Frontal cortex (tissue), 4 donors: ENCODE measurements around the gene SYNPO2. TPM values are rescaled to one million over a fixed set of nuclear protein-coding genes. Genes with fewer than 3 reads are reported as not detected.
"Not testable (repeated sequence)": the region's sequence is repeated elsewhere in the genome, so short reads cannot be mapped to it uniquely, and the experiment has no call there.

Source experiments
- DNase-seq, 2 donors: peaks; one replicate each; pipeline ENCODE4 v3.0.0; 2012; ENCODE audit warnings: low spot score in 2 of 2
- FAIRE-seq: peaks from 2 replicates; lab custom pipeline; 2012; peaks lifted over from hg19 to GRCh38; lab: Jason Lieb, UNC
- total RNA-seq: library from RNA; depleted of rRNA; stranded (reverse); fragments of >200 nt; gene quantifications from one replicate; pipeline ENCODE4 v1.2.3, GENCODE V29; 2014
- donor health status: control.
- donor health status: control.
- donor health status: control.

The SYNPO2 gene
- total RNA-seq, 1 donor from 2014 or later, result 1.6 TPM

DNA sequence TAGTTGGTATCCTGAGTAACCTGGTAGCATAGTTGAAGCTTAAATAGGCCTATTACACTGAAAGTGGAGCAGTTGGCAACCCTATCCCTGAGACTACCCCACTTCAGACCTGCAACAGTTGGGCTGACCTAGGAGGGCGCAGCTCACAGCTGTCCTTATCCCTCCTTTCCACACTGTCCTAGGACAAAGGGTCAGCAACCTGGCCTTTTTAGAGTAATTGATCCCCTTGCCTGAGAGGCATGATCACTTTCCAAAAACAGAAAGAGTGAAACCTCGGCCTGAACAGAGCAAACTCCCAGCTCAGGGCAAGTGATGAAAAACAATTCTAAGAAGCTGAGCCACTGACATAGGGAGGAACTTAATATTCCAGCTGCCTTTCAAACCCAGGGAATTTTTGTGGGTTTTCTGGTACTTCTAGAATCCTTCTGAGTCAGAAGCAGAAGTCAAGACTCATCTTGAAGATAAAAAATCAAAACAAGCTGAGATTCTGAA lies 152.1 kb downstream of the SYNPO2 start:
- FAIRE-seq (no peak), DNase-seq (no peak)

DNA sequence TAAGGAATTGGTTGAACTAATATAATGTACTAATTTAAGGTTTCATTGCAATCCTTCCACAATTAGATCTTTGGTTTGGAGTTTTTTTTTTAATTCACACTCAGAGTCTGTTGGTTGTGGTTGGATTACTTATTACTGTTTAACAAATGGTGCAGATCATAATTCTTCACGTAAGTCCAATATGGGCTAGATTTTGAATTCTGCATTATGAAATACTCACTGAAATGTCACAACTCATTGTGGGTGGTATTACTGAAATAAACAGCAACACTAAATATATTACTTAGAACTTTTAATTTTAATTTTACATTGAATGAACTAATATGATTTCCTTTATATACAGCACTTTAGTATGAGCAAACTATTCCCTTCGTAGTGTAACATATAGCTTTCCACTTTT lies 152.7 kb downstream of the SYNPO2 start:
- no peak for DNase-seq
- FAIRE-seq, result no peak

DNA sequence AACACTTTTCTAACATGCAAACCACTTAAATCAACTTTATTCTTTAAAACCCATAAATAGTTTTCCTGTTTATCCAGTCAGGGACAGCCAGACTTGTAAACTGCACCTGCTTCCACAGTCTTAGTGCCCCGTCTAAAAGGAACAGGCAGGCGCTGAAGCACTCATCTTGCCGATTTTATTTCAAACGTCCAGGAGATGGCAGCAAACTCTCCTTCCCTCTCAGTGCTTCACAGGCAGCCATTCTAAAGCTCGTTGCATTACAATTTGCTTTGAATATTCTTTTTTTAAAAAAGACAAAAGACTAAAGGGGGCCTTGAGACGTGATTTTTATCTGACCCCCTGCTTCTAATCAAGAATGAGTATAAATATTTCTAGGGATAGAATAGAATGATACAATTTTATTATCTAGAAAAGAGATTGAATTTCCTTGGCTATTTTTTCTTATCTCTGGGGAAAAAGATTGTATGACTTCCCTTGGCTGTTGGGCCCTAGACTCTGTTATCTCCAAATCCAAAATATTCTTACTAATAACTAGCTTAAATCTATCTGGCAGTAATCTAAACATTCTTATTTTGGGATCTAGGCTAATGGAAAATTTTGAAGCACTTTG lies 153.4 kb downstream of the SYNPO2 start:
- DNase-seq (peak; percentile 39 to 48), FAIRE-seq (no peak)

DNA sequence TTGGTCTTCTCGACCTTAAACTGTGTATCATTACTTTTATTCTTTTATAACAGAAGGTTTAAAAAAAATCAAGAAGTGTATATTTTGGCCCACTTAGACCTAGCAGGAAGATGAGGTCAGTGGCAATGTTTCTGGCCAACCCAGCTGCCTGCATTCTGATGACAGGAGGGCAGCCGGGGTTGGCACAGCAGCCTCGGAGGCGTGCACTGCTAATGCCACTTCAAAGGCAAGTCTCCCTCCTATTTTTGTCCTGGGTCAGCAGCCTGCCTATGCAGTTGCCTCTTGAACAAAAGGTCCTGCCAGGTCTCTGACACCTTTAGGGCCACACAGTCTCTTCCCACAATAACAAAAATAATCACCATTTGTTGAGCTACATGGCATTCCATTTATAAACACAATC lies 157.6 kb downstream of the SYNPO2 start:
- DNase-seq, result no peak

DNA sequence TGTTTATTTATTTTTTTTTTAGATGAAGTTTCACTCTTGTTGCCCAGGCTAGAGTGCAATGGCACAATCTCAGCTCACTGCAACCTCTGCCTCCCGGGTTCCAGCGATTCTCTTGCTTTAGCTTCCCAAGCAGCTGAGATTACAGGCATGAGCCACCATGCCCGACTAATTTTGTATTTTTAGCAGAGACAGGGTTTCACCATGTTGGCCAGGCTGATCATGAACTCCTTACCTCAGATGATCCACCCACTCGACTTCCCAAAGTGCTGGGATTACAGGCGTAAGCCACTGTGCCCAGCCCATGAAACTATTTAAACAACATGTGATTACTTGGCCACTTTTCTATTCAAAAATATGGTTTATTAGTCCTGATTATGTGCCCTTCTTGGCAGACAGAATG lies 158.4 kb downstream of the SYNPO2 start:
- DNase-seq, FAIRE-seq: not testable (repeated sequence)

More for the DNA sequence above, 157.6 kb downstream of the SYNPO2 start:
- FAIRE-seq, result no peak

DNA sequence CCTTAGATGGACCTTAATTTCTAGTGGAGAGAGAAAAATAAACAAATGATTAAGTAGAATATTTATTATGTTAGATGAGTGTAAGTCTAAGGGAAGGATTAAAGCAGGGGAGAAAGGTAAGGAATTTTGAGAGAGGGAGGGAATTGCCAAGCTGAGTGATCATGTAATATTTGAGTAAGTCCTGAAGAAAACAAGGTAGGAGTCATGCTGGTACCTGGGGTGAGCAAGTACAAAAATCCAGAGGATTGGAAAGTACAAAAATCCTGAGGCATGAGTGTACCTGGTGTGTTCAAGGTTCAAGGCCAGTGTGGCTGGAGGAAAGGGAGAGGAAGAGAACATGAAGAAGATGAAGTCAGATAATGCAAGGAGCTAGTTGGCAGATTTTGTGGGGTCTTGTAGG lies 159.8 kb downstream of the SYNPO2 start:
- FAIRE-seq, result no peak
- DNase-seq, result no peak

DNA sequence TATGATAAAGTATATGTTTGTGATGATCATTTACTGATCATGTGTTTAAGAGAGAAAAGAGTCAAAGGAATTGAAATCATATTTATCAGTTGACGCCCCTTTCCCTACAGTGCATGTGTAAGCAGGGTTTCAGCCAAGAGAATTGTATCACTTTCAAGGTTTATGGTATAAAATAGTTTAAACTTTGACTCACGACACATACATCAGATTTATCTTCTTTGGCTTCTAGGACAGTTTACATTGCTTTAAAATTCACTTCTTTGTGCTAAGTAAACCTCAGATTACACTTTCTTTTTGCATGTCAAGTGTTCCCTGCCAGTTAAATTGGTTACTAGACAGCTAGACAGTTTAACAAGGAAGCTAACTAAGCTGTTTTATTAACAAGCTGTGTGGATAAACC lies 160.7 kb downstream of the SYNPO2 start:
- no peak for DNase-seq
- FAIRE-seq, result no peak

DNA sequence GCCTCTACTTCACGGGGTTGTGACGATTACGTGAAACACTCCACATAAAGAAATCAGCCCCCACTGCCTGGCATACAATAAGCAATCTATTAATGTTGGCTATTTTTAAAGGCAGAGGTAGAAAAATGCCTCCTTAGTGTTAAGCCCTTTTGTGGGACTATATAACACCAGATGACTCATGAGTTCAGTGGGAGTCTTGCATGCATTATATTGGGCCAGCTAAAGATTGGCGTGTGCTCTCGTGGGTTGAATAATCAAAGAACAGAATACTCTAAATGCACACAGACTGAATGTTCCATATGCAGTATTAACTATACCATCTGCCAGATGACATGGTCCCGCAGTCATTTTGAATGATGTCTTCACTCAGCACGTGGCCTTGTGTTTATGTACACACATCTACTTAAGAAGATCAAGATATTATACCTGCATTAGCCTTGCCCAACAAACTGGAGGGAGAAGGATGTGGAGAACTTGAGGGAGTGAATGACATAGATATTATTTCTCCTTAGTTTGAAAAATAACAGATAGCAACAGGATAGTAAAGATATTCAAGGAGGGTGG lies 162.0 kb downstream of the SYNPO2 start:
- DNase-seq, result no peak
- no peak for FAIRE-seq

DNA sequence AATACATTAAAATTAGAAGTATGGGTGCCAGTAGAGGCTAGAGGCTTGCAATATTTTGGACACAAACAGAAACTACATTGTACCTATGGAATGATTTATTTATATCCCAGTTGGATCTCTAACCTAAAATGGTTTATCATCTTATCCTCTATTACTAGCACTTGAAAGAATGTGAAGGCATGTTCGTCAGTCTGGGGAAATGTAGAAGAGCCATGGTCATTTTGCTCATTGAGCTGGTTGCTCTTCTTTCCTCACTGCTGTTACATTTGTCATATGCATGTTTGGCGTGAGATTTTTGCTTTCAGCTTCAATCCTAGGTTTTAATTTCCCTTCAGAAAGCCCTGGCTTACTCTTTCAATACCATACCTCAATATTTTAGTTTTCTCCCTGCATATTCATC lies 164.6 kb downstream of the SYNPO2 start:
- FAIRE-seq, result no peak

DNA sequence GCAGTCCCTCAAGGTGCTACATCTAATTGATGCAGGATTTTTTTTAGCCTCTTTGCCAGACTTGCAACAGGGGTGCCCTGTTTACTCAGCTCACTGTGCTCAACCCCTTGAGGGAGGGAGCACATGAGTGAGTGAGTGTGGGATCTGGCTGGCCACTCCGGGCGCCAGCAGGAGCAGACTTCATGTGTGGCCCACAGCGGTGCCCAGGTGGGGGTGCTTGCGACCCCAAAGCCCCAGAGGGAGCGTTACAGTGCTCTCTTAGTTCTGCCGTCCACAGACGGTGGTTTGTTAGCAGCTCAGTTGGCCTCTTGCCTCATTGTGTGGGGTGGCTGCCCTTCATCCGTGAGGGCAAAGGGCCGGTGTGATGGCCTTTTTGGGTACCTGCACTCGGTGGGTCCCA lies 165.3 kb downstream of the SYNPO2 start:
- FAIRE-seq, result no peak
- DNase-seq, result no peak

More for the DNA sequence above, 164.6 kb downstream of the SYNPO2 start:
- no peak for DNase-seq

DNA sequence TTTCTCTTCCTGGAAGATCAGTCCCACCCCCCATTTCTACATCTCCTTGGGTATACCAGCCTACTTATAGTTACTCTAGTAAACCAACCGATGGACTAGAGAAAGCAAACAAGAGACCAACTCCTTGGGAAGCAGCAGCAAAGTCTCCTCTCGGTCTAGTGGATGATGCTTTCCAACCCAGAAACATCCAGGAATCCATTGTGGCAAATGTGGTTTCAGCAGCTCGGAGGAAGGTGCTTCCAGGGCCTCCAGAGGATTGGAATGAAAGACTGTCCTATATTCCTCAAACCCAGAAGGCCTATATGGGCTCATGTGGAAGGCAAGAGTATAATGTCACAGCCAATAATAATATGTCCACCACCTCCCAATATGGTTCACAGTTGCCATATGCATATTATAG lies 168.8 kb downstream of the SYNPO2 start:
- FAIRE-seq, result no peak
- no peak for DNase-seq

DNA sequence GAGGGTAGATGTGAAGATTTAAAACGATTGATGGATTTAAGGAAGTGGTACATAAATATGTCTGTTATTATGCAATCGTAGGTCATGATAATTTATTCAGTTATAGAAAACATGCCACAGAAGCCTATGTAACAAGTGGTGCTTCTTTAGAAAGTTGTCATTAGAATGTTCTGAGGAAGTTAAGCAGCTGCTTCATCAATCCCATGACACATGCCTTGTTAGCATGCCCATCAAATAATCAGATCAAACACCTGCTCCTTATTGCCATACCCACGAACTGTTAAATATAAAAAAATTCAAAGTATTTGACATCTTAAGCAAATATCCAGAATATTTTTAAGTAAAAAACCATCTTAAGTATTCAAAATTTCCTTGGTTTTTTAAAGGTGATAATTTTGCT lies 170.6 kb downstream of the SYNPO2 start:
- FAIRE-seq (no peak), DNase-seq (no peak)

DNA sequence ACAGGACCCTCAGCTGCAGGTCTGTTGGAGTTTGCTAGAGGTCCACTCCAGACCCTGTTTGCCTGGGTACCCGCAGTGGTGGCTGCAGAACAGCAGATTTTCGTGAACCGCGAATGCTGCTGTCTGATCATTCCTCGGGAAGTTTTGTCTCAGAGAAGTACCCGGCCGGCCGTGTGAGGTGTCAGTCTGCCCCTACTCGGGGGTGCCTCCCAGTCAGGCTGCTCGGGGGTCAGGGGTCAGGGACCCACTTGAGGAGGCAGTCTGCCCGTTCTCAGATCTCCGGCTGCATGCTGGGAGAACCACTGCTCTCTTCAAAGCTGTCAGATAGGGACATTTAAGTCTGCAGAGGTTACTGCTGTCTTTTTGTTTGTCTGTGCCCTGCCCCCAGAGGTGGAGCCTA lies 178.5 kb downstream of the SYNPO2 start:
- DNase-seq, FAIRE-seq: not testable (repeated sequence)

DNA sequence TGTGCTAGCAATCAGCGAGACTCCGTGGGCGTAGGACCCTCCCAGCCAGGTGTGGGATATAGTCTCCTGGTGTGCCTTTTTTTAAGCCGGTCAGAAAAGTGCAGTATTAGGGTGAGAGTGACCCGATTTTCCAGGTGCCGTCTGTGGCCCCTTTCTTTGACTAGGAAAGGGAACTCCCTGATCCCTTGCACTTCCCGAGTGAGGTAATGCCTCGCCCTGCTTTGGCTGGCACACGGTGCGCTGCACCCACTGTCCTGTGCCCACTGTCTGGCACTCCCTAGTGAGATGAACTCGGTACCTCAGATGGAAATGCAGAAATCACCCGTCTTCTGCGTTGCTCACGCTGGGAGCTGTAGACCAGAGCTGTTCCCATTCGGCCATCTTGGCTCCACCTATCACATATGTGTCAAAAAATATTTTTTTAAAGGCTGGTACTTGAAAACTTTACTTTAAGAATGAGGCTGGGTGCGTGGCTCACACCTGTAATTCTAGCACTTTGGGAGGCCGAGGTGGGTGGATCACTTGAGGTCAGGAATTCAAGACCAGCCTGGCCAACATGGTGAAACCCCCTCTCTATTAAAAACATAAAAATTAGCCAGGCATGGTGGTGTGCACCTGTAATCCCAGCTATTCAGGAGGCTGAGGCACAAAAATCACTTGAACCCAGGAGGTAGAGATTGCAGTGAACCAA lies 179.2 kb downstream of the SYNPO2 start:
- not testable (repeated sequence) for DNase-seq, FAIRE-seq

DNA sequence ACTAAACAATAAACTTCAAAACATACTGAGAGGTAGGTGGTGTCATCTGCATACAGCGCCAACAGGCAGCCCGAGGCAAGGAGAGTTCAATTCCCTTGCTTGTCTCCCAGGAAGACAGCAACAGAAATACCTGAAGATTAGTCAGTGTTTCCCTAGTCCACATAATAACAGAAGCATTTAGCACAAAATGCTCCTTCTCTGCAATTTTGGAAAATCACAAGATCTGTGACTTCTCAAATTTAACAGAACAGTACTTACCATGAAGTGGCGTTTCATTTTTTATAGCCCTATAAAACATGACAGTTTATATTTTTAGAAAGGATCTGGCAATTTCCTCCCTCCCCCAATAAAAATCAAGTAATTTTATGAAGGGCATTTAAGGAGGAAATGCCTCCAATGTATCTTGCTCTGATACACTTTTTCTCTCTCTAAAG lies 179.9 kb downstream of the SYNPO2 start:
- DNase-seq (no peak), FAIRE-seq (no peak)

DNA sequence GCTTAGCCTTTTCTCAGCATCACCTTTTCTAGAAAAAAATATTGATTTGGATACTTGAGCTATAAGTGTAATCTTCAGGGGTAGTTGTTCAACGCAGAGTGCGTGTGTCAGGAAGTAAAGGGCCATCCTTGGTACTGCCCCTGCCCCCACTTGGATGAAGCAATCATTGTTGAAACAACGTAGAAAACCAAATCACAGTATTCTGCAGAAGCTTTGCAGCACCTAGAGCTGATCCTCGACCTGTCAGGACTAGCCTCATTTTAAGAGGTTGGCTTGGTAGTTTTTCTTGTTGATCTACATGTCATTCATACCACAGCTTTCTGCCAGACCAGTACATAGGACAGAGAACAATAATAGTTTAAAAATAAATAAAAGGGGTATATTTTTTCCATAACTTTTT lies 181.6 kb downstream of the SYNPO2 start:
- DNase-seq, result no peak
- no peak for FAIRE-seq

DNA sequence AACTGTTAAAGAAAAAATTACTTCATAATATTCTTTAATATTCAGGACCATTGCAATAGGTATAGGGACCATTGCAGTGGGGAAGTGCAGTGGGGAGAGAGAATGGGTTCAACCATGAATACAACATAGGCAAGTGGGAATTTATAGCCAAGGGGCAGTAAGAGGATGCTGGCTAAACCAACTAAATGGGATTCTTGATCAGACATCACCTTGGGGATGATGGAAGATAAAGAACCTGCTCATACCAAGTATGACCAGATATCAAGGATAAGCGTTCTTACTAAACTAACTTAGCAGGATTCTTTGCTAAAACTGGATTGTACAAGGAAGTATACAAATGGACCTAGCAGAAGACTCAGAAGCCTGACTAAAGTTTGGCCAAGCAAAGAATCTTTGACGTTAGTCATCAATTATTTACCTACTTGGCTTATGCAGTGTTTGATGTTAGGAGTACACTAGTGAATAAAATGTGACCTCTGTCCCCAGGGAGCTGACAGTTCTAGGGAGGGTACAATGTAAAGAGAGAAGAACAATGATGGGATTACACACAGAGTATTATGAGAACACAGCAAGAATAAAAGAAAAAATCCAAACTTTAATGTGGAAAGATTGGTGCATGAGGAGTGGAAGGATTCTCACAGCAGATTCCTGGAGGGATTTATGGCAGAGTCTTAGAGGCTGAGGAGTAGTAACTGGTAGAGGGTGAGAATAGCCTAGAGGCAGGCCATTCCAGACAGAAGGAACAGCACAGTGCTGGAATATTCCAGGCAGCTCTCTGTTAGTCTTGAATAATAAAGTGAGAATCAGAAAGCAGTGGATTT lies 192.3 kb downstream of the SYNPO2 start:
- DNase-seq, result no peak
- FAIRE-seq, result no peak

DNA sequence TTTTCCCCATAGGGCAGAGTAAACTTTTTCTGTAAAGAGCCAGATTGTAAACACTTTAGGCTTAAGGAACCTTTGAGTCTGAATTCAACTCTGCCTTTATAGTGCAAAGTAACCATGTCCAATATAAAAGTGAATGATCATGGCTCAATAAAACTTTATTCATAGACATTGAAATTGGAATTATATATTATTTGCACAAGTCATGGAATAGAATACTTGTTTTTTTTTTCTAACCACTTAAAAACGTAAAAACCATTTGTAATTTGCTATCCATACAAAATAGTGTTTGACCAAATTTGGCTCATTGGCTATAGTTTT lies 192.8 kb downstream of the SYNPO2 start:
- FAIRE-seq (no peak), DNase-seq (no peak)

DNA sequence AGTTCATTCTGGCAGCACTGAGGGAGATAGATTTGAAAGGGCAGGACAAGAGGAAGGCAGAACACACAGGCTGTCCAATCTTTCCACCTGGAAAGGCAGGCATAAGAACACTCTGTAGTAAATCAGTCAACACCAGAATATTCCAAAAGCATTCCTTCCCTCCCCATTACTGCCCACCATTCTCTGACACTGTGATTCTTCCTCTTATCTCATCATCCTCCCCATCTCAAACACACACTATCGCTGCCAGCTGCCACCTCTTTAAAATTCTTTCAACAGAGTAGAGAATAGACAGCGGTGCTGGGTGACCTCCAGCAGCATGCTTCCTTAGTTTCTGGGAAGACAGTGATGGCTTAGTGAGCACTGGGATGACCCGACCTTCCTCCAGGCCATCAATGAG lies 193.3 kb downstream of the SYNPO2 start:
- DNase-seq (no peak), FAIRE-seq (no peak)

DNA sequence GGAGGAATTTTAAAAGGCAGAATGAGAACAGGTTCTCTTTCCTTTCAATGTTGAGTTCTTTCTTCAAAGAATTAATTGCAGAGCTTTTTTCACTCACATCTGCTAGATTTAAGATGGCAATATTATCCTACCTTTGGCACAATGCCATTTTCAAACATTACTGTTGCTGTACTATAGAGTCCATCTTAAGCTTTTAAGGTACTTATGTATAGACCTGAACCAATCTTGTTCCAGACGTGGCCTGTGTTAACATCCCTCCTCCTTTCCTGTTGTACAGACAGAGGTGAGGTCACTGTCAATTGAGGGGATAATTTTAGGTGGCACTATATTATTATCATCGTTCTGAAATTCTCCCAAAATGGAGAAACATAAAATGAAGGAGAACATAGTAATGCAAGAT lies 194.0 kb downstream of the SYNPO2 start:
- FAIRE-seq (no peak), DNase-seq (no peak)

DNA sequence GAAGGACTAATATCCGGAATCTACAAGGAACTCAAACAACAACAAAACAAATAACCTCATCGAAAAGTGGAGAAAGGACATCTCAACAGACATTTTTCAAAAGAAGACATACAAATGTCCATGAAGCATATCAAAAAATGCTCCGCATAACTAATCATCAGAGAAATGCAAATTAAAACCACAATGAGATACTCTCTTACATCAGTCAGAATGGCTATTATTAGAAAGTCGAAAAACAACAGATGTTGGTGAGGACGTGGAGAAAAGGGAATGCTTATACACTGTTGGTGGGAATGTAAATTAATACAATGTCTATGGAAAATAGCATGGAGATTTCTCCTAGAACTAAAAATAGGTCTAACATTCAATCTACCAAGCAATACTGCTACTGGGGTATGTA lies 195.9 kb downstream of the SYNPO2 start:
- FAIRE-seq (no peak), DNase-seq (no peak)
